GM18909 (cell line): ENCODE results near the gene GLIS1.

Source experiments
- ATAC-seq: cut with Tn5 transposase; IDR thresholded peaks from one replicate; pipeline ENCODE4 v1.9.1; 2021; ENCODE audit warnings: mild to moderate bottlenecking; ENCODE audit not compliant: unreplicated experiment, poor library complexity

The GLIS1 gene

DNA sequence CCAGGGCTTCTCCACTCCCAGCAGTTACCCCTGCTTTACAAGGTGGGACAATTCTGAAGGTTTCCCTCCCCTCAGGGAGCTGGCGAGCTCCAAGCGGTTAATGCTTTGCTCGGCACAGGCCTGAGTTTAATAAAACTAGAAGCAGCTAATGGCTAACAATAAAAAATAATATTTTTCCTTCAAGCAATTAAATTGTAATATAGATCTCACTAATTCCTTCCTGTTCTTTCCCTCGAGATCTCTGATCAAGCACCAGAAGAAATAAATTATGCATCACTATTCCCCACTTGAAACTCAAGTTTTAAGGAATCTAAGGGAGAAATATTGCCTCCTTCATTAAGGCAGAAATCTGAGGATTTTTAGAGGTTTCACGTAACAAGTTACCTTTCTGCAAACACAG, 42.9 kb downstream of the GLIS1 start:
- ATAC-seq = no peak

DNA sequence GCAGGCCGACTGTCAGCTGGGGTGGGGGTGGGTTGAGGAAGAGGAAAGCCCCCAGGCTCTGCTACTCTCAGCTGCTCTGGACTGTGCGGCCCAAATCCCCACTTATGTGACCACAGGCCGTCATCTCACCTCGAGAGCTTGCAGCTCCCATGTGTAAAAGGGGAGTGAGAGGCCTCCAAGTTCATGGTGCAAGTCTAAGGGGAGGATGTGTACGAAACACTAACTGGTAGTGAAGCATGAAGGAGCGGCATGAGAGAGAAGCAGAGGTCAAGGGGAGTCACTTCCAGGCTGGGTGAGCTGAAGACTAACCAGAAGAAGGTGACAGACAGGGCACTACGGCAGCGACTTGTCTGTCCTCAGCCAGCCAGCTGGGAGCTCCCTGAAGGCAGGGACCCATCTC, 43.8 kb downstream of the GLIS1 start:
- ATAC-seq = no peak

DNA sequence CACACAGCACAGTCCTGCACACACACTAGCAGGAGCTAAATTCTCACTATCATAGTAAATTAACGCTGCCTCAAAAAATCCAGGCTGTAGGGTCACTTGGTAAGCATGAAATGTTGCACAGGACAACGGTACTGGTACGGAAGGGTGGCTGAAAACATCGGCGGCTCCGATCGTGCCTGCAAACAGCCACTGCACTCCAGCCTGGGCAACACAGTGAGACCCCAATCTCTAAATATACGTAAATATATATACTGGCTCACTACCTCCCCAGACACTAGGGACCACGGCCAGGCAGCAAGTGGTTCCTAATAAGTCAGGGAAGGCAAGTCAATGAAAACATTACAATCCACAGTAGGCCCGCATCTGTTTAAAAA, 44.3 kb downstream of the GLIS1 start:
- ATAC-seq = no peak

DNA sequence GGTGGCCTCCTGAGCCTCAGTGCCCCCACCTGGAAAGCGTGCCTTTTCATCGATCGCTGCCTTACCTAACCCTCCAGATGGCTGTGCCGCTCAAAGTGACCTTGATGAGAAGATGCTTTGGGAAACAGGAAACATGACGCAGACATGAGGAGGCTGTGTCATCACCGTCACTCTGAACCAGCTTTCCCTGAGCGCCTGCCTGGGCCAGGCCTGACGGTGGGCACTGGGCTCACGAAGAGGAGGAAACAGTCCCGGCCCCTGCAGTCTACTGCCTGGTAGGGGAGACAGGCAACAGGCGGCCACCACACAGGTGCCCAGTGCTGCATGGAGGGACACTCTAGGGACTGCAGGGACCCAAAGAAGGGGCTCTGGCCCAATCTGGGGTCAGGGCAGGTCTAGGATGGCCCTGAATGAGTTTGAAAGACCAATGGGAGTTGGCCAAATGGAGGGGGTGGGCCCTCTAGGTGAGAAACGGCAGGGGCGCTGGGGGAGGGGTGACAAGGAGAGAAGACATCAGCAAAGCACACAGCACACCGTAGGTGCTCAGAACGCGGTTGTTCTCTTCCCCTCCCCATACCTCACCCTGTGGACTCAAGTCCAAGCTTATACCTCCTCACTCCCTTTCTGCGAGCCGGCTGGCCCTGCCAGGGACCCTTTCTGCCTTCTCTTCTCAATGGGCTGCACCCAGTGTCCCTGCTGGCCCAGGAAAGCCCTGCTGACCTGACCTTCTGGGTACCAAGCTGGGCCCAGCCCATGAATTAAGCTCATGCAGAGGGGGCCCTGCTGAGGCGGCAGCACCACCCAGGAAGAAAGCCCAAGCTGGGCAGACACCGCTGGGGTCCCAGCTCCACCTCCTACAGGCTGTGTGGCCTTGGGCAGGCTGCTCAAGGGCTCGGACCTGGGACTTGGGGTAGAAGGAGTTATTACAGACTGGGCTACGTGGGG, 44.9 kb downstream of the GLIS1 start:
- ATAC-seq = no peak

DNA sequence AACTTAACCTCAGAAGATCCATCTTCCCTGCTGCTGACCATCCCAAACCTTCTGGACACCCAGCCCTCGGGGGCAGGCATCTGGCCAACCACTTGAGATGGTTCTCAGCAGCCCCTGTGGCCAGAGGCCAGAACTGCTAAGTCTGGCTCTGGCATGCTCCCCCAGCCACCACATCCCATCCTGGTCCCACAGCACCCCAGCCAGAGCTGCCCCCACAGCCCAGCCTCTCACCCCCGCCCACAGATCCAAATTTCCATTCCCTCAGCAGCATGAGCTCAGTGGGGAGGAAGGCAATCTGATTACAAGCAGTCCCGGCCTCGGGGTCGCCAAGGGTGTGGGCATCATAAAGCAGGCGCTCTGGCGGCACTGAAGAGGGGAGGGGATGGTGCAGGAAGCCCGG, 45.6 kb downstream of the GLIS1 start:
- ATAC-seq = no peak

DNA sequence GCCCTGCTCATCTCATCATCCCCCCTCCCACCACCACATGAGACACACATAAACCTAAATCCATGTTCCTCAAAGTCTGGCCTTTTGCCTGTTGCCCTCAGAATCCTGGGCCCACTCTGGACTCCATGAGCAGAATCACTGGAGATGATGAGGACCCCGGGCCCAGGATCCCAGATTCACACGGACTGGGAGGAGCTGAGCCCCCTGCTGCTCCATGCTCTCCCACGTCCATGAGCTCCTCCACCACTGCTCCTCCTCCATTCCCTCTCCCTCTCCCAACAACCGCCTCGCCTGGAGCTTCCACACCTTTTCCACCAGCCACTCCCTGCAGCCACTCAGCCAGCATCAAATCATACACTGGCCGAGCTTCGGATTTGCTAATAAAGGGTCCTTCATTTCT, 47.6 kb downstream of the GLIS1 start:
- no peak for ATAC-seq

DNA sequence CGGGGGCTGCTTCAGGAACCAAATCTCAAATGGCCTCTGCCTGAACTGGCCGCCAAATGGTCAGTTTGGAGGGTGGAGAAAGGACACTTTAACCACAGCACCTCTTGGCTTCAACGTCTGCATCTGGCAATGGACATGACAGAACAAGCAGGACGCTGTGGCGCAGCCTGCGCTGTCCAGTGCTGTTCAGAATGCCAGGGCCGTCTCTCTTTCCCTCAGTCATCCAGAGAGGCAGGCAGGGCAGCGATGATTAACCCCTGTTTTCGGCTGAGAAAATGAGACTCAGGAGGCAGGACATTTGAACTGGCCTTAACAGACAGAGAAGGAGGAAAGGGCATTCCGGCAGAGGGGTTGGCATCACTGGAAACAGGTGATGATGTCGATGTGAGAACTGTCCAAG, 48.6 kb downstream of the GLIS1 start:
- ATAC-seq = no peak

DNA sequence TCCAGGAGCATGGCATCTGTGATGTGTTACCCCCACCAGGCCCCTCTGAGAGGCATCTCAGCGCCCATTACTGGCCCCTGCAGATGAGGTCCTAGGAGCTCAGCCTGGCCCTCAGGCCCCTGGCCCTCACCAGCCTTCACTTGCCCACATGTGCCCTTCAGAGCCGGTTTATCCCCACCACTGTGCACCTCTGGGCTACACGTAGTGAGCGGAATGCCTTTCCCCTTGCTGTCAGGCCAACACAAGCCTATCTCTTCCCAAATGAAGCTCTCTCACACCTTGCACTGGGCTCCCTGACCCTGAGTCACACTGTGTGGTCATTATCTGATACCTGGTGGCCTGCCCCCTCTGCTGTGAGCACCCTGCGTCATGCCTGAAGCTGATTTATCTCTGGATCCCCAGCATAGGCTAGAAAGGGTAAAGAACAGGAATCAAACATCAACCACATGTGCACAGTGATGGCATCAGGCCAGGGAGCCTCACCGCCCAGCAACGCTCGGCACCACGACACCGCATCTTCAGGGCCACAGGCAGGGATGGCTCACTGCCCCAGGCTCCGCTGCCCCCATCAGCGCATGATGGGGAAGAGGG, 49.1 kb downstream of the GLIS1 start:
- no peak for ATAC-seq

DNA sequence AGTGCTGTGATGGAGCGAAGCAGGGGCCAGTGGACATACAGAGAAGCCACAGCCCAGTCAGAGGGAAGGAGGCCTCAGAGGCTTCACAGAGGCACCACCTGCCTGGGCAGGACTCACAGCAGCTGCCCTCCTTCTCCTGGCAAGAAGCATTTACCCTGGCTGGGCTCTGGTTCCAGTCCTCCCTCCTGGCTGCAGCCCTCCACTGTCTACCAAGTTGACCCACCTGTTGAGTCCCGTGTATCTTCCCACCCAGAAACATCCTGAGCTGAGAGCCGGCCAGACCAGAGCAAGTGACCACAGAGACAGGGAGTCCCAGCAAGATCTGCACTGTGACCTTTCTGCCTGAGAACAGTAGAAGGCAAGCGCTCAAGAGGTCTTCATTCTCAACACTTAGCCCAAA, 49.7 kb downstream of the GLIS1 start:
- no peak for ATAC-seq

DNA sequence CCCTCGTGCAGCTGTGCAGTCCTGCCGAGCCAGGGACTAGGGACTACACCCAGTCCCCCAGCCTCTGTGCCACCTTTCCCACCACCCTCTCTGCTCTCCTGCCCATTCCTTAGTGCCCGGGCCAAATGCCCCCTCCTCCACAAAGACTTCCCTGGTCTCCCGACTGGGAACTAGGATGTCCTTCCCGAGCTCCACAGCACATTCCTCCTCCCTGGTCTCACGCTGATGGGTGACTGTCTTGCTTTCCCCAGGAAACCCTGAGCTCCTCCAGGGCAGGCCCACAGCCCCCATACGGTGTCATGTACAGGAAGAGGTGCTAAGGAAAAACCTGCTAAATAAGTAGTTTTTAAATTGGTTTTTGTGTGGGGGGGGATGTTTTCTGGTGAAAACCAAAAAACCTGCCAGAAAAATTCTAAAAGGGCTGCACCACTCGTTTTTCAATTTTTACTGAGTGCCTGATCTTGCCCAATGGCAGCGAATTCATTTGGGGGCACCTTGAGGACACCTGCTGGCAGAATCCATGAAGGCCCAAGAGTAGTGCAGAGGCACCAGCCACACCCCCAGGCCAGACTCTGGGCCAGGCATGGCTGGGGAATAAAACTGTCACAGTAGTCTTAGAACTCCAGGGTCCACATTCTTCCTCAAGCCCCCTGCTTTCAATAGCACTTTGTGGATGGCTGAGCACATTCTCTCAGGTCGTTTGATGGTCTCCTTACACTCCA, 50.4 kb downstream of the GLIS1 start:
- no peak for ATAC-seq

DNA sequence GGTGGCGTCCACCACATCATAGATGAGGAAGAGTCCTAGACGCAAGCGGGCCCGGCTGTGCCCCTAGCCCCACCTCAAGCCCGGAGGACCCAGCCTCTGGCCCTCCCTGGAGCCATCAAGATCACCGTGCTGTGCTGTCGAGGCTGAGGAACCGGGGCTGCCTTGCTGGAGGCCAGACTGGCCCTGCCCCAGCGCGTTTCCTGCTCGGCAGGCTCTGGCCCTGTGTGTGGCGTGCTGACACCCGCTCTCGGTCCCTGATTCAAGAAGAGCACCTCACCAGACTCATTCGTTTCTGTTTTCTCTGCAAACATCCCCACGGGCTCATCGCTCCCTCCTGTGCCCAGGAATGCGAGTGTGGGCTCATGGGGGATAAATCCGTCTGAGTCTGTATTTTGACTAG, 51.1 kb downstream of the GLIS1 start:
- ATAC-seq = no peak

DNA sequence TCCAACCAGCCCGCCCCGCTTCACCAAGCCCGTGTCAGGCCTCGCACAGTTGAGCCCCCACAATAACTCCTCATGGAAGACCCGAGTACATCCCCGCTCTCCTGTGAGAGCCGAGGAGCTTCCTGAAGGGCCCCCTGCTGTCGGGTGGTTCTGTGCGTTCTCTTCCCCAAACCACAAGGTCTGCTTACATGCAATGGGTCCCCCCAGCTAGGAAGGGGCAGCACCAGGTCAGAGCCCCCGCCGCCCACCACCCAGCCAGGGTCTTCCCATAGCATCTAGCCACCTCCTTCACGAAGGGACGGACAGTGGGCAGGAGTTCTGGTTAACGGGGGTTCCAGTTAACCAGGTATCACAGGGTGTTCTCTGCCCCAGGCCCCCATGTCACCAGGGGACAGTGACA, 51.5 kb downstream of the GLIS1 start:
- no peak for ATAC-seq

DNA sequence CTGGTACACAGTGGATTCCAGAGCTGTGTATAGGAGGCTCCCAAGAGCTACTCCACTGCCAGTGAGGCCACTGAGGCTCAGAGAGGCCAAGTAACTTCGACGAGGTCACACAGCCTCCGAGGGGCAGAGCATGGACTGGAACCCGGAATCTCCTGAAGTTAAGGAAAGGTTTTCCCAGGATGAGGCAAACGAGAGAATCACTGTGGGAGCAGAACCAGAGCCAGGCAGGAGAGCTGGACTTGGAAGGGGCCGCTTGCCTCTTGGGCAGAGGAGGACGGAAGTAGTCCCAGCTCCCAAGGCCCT, 52.0 kb downstream of the GLIS1 start:
- no peak for ATAC-seq

DNA sequence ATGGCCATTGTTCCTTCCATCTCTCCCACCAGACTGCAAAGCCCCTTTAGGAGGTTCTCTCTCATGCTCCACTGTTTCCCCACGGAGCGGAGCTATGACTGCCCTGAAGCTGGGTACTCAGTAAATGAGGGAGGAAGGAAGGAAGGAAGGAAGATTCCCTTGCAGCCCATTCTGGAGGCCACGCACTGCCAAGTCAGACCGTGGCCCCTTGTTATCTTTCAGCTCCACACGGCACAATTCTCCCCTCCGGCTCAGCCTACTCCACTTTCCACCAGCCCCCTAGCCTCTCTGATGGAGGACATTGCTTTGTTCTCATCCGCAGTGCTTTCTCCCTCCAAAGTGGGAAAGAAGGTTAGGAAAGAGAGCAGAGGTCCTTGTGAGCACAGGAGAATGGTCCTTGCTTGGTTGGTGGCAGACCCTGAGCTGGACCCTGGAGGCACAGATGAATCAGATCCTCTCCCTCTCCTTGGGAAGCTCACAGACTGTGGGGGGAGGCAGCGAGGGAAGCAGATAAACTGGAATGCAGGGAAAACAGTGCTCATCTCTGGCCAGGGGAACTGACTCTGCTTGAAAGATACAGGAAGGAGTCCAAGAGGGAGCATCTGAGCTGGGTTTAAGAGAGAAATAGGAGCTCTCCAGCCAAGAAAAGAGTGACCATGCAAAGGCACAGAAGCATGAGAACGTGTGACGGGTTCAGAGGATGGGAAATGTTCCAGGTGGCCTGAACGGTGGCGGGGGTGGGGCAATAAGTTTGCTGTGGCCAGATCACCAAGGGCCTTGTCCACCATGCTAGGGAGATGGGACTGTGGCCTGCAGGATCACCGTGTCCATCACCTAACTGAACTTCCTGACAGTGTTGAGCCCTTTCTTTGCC, 52.6 kb downstream of the GLIS1 start:
- ATAC-seq = no peak

DNA sequence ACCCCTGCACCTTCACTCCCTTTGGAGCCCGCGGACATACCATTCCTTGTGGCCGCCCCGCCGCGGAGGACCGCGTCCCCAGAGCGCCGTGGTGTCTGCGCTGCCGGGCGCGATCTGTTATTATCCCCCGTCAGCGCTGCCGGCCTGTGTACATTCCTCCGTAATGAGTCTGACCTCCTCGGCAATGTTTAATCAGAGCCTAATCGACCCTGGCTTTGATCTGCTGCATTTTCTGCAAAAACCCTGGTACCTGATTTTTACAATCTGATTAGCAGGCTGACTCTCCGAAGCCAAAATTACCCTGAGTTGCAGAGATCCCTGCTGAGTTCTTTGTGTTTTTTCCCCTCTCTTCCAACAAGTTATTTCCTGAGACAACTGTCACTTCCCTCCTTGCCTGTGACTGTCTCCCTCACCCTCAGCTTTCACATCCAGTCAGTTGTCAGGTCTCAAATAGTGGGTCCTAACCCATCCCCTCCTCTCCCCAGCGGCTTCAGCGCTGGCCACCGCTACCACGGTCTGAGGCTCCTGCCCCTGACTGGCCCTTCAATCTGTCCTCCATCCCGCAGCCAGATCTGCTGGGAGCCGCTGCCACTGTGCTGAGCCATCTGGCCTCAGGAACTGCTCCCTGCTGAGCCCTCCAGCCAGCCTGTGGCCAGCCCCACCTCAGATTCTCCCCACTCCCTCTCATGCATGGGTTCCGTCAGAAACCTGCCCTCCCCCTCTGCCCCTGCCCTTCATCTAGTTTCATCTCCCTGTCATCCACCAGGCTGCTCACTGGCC, 53.5 kb downstream of the GLIS1 start:
- ATAC-seq = no peak

DNA sequence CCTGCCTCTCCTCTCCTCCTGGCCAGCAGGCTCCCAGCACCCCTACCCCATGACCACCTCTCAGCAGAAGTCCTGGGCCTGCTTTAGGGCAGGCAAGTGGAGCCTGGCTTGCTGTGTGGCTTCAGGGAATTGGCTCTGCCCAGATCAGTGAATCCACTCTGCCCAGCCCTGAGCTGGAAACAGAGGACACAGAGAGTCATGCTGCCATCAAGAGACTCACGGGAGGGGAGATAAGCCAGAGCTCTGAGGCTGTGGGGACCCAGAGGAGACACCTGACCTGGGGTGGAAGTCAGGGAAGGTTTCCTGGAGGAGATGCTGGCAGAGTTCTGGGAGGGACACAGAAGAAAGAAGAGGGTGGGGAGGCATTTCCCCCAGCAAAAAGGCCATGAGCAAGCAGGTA, 54.2 kb downstream of the GLIS1 start:
- no peak for ATAC-seq

DNA sequence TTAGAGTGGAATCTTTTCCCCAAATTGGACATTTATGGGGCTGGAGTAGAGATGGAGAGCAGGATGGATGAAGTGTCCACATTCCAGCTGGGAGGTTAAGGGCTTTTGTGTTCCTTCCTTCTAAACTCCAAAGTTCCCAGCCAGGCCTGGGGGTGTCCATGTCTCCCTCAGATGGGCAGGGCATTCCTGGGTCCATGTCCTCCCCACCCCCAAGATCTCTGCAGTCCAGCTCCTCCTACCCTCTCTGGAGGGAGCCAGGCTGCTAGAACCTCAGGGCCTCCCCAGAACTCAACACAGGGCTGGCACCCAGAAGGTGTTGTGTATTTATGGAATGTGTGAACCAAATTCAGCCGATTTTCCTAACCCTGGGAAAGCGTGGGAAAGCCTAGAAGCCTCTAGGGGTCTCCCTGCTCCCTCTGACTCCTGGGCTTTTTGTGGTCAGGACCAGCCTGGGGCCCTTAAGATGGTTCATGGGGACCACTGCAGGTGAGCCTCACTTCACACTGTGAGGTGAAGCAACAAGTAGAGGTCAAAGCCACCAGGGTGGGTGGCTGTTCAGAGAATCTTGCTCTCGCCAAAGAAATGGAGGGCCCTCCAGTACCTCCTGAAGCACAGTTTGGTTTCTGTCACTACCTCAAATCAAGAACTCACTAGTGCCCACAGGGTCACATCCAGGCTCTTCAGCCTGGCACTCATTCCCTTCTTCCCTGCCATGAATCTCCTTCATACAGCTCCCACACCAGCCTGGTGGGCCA, 54.8 kb downstream of the GLIS1 start:
- no peak for ATAC-seq

DNA sequence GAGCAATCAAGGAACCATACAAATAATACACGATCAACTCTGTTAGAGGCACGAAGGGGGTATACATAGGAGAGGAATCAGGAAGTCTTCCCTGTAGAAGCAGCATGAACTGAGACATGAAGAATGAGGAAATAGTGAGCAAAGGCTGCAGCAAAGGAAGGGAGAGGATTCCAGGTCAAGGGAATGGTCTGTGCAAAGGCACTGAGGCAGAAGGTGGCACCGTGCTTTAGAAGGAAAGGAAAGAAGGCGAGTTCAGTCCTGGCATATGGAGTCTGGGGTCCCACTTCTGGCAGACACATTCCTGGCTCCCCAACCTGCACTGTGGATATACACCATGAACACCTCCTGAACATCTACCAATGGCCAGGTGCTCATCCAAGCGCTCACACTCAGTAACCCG, 56.1 kb downstream of the GLIS1 start:
- ATAC-seq = no peak

DNA sequence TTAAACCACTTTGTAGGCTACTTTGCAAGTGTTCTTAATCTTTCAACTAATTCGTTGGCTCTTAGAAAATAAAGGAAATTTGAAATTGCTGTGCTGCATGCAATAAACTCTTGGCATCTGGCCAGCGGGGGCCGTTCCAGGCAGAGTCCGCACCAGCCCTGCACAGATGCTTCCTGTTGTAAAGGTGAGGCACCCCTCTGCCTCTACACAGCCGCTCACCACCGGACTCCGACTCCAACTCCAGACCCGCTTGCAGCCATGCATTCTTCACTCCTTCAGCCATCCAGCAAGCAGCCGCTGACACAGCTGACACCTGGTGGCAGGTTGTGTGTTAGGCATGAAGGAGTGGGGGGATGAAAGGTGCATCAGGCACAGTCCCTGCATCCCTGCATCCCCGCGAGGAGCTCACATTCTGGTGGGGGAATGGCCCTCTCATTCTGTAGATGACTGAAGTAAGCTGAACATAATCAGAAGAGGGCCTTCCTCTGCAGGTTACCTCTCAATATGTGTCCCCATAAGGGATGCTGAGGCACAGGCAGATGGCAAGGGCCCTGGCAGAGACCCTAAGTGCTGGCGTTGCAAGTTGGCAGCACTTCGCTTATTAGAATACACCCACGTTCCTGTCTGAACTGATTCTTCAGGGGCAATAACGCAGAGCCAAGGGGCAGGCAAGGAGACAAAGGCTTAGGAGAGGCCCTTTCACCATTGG, 56.8 kb downstream of the GLIS1 start:
- ATAC-seq = no peak
